ENCODE results near the gene MAML3.
A peak's percentile ranks its signal among the peaks of the same experiment; 100 is the strongest.

MAML3 gene

GRCh38 chr4:139809757-139810140 lies 344.2 kb downstream of the MAML3 start:
- peak overlapping the region; percentile 32 for H3K27ac ChIP-seq
- TF ChIP-seq CTCF (conservative IDR thresholded peaks at IDR 0.05): no peak

GRCh38 chr4:139808808-139809756 lies 344.9 kb downstream of the MAML3 start:
- H3K27ac ChIP-seq: peak overlapping the region; percentile 32
- no peak for TF ChIP-seq CTCF (conservative IDR thresholded peaks at IDR 0.05)

- peak overlapping the region; percentile 32 for H3K27ac ChIP-seq
- TF ChIP-seq CTCF (conservative IDR thresholded peaks at IDR 0.05): no peak
Measured at GRCh38 chr4:139808381-139808807, 345.6 kb downstream of the MAML3 start.

- no peak for TF ChIP-seq CTCF (conservative IDR thresholded peaks at IDR 0.05)
- no peak overlapping the region for H3K27ac ChIP-seq
Measured at GRCh38 chr4:139807483-139807882, 346.5 kb downstream of the MAML3 start.

- no peak overlapping the region for H3K27ac ChIP-seq
- no peak; the same call in 1 of the 2 replicates for TF ChIP-seq CTCF (conservative IDR thresholded peaks at IDR 0.05)
Measured at GRCh38 chr4:139806929-139807328, 347.1 kb downstream of the MAML3 start.

- H3K27ac ChIP-seq: no peak overlapping the region
- TF ChIP-seq CTCF (conservative IDR thresholded peaks at IDR 0.05): no peak
Measured at GRCh38 chr4:139802931-139803330, 351.1 kb downstream of the MAML3 start.

- no peak for TF ChIP-seq CTCF (conservative IDR thresholded peaks at IDR 0.05)
- no peak overlapping the region for H3K27ac ChIP-seq
Measured at GRCh38 chr4:139802488-139802887, 351.5 kb downstream of the MAML3 start.

Measured in VCaP (cell line).